Body of pancreas (tissue), 4 donors: ENCODE data around the gene C1orf146. TPM values are rescaled to one million over a fixed set of nuclear protein-coding genes. Genes with fewer than 3 reads are reported as not detected.

Source experiments
- ATAC-seq: fragments of 150-250 bp; one replicate; pipeline ENCODE4 v1.9.1; 2016
- DNase-seq, 4 donors: peaks; one replicate each; pipeline ENCODE4 v3.0.0-alpha.2; 2019
- H3K27ac ChIP-seq, 4 donors: fragments of 200-600 bp; sonication (generic); 1 replicate in 3 of 4; 2 replicates in 1 of 4; pipeline versions ENCODE4 v1.5.1 to v1.6.1; 2016 to 2019; ENCODE audit warnings: mild to moderate bottlenecking in 1 of 4, mixed read lengths in 1 of 4, moderate library complexity in 1 of 4
- H3K27me3 ChIP-seq, 2 donors: fragments of 200-600 bp; sonication (generic); one replicate each; pipeline ENCODE4 v1.6.0; 2016; ENCODE audit warnings: mild to moderate bottlenecking in 1 of 2
- H3K36me3 ChIP-seq, 2 donors: fragments of 200-600 bp; sonication (generic); replicated peaks in 1 of 2; 2 replicates each; pipeline ENCODE4 v1.5.1; 2016; ENCODE audit warnings: low read depth in 2 of 2; ENCODE audit not compliant: insufficient read depth in 1 of 2
- H3K4me1 ChIP-seq: fragments of 200-600 bp; sonication (generic); one replicate; pipeline ENCODE4 v1.6.0; 2016
- H3K4me3 ChIP-seq, 2 donors: fragments of 200-600 bp; sonication (generic); 1 replicate in 1 of 2; 2 replicates in 1 of 2; pipeline ENCODE4 v1.5.1; 2016 to 2019
- H3K9me3 ChIP-seq, 3 donors: fragments of 200-600 bp; sonication (generic); 1 replicate in 2 of 3; 2 replicates in 1 of 3; pipeline ENCODE4 v1.5.1; 2016
- POLR2A ChIP-seq, 3 donors: fragments of 450-650 bp; IDR thresholded peaks; one replicate each; pipeline ENCODE4 v1.6.1; 2016; ENCODE audit warnings: antibody characterized with exemption in 3 of 3, mild to moderate bottlenecking in 2 of 3
- WGBS, 2 donors: methylation state at CpG; one replicate each; pipeline ENCODE4 v1.1.5; 2017; 5-methylcytosine and 5-hydroxymethylcytosine counted together
- intact Hi-C: fragments of 100-400 bp; cut with DNase I; formaldehyde crosslinking; loops from one replicate; pipeline ENCODE4 v1.15.1; 2023
- total RNA-seq, 2 donors: library from RNA; depleted of rRNA; stranded (reverse); fragments of >200 nt; gene quantifications; one replicate each; pipeline ENCODE4 v1.1.0, GENCODE V29; 2016
- TF ChIP-seq, protein P1 (sequence below), 7 experiments: fragments of 450-650 bp in 4 of 7; fragments of 200-600 bp in 3 of 7; sonication (generic) in 3 of 7; IDR thresholded peaks; one replicate each; pipeline ENCODE4 v1.5.1; 2016 to 2019; ENCODE audit warnings: antibody characterized with exemption in 7 of 7

The C1orf146 gene
- not detected for total RNA-seq

DNA sequence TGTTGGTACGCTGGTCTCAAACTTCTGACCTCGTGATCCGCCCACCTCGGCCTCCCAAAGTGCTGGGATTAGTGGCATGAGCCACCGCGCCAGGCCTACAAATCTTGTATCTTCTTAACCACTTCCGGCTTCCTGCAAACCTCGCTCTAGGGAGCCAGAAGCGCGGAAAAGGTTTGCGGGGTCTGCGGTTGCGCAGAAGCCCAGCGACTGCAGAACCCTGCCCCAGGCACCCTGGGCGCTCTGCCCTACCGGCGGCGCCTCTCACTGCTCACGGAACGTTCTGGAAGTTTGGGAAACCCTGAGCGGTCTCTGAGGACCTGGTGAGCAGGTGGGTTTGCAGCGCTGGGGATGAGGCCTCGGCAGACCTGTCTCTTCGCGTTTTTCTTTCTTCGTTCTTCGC is at the start of gene C1orf146:
Gene C1orf146, plus strand, starts transcription at position 195 of the 400 bp plus-strand sequence. CDS start 13,506 bp downstream, outside the sequence.
- 89 to 94% methylated on average over 27 of the region's 27 CpGs for WGBS, 2 donors
- Histone ChIP-seq H3K36me3 (no peaks in the 10 kb centered on the region), H3K9me3 (no peaks in the 10 kb centered on the region), H3K4me1 (no peaks in the 10 kb centered on the region), H3K27ac (no peak within 1 kb of the TSS), H3K4me3 (no peak within 1 kb of the TSS), H3K27me3 (no peaks in the 10 kb centered on the region)
- TF ChIP-seq, protein P1, sequence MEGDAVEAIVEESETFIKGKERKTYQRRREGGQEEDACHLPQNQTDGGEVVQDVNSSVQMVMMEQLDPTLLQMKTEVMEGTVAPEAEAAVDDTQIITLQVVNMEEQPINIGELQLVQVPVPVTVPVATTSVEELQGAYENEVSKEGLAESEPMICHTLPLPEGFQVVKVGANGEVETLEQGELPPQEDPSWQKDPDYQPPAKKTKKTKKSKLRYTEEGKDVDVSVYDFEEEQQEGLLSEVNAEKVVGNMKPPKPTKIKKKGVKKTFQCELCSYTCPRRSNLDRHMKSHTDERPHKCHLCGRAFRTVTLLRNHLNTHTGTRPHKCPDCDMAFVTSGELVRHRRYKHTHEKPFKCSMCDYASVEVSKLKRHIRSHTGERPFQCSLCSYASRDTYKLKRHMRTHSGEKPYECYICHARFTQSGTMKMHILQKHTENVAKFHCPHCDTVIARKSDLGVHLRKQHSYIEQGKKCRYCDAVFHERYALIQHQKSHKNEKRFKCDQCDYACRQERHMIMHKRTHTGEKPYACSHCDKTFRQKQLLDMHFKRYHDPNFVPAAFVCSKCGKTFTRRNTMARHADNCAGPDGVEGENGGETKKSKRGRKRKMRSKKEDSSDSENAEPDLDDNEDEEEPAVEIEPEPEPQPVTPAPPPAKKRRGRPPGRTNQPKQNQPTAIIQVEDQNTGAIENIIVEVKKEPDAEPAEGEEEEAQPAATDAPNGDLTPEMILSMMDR (IDR thresholded peaks at IDR 0.05): no peak
- no peak for TF ChIP-seq POLR2A (IDR thresholded peaks at IDR 0.05)
- no peak for ATAC-seq
- intact Hi-C loops: no loop called here
- DNase-seq: no peak

DNA sequence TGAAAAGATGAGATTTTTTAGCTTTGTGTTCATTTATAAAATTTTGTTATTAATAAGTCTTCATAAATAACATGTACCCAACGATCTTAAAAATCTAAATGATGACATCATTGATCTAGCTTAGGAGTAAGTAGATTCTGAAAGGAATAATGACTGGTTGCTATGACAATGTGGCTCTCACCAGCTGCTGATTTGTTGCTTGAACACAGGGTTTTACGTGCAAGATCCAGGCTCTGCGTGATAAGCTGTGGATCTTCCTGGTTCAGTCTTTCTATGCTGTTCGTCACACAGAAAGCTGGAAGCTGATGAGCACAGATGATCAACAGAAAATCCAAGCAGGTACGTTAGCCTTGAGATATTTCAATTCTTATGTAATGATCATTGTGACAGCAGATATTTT is 49.1 kb upstream of the C1orf146 start:
- Histone ChIP-seq H3K4me3 (no peak overlapping the region), H3K27ac (no peak overlapping the region), H3K9me3 (no peaks in the 10 kb centered on the region), H3K4me1 (no peaks in the 10 kb centered on the region), H3K27me3 (no peaks in the 10 kb centered on the region), H3K36me3 (peaks cover 0 to 1% of the 10 kb centered on the region in 2 donors)
- intact Hi-C loops: no loop called here
- DNase-seq (peak in 1 of 4 donors; percentile 10), ATAC-seq (no peak)
- WGBS, 2 donors: 75 to 78% methylated on average over 5 of the region's 5 CpGs
- TF ChIP-seq, protein P1 (IDR thresholded peaks at IDR 0.05): no peak
- TF ChIP-seq POLR2A (IDR thresholded peaks at IDR 0.05): no peak

- TF ChIP-seq POLR2A (IDR thresholded peaks at IDR 0.05): no peak
- TF ChIP-seq, protein P1 (IDR thresholded peaks at IDR 0.05): no peak
- DNase-seq (no peak), ATAC-seq (no peak)
- H3K36me3 ChIP-seq: peaks cover 0 to 1% of the 10 kb centered on the region in 2 donors
- intact Hi-C loops: no loop called here
- H3K27me3 ChIP-seq: no peaks in the 10 kb centered on the region
- 95 to 97% methylated on average over 2 of the region's 2 CpGs for WGBS, 2 donors
- H3K4me3 ChIP-seq: no peak overlapping the region
- no peak overlapping the region for H3K27ac ChIP-seq
- no peaks in the 10 kb centered on the region for H3K9me3 ChIP-seq
- no peaks in the 10 kb centered on the region for H3K4me1 ChIP-seq
Measured at GRCh38 chr1:92169214-92170005, 48.3 kb upstream of the C1orf146 start.

- Histone ChIP-seq H3K4me3 (no peak overlapping the region), H3K4me1 (no peaks in the 10 kb centered on the region), H3K36me3 (no peaks in the 10 kb centered on the region), H3K27ac (no peak overlapping the region), H3K27me3 (no peaks in the 10 kb centered on the region), H3K9me3 (no peaks in the 10 kb centered on the region)
- WGBS, 2 donors: 92 to 100% methylated on average over 1 of the region's 1 CpG
- ATAC-seq (no peak), DNase-seq (no peak)
- intact Hi-C loops: no loop called here
- TF ChIP-seq, protein P1 (IDR thresholded peaks at IDR 0.05): no peak
- no peak for TF ChIP-seq POLR2A (IDR thresholded peaks at IDR 0.05)
Measured at GRCh38 chr1:92184632-92185031, 33.1 kb upstream of the C1orf146 start.

- 94 to 97% methylated on average over 1 of the region's 1 CpG for WGBS, 2 donors
- no peaks in the 10 kb centered on the region for H3K4me1 ChIP-seq
- DNase-seq: no peak
Measured at GRCh38 chr1:92186081-92186480, 31.6 kb upstream of the C1orf146 start.

More at GRCh38 chr1:92186081-92186480, 31.6 kb upstream of the C1orf146 start:
- no peak for ATAC-seq
- H3K27me3 ChIP-seq: no peaks in the 10 kb centered on the region
- H3K27ac ChIP-seq: no peak overlapping the region
- H3K36me3 ChIP-seq: no peaks in the 10 kb centered on the region
- no peak for TF ChIP-seq POLR2A (IDR thresholded peaks at IDR 0.05)
- H3K4me3 ChIP-seq: no peak overlapping the region
- no peaks in the 10 kb centered on the region for H3K9me3 ChIP-seq
- intact Hi-C loops: no loop called here
